DND-41 (cell line): ENCODE measurements around the gene DDX39A.

Source experiments
- EZH2 ChIP-seq: IDR thresholded peaks from 3 replicates; pipeline ENCODE4 v1.6.1; 2012; ENCODE audit warnings: borderline replicate concordance, low read depth, mild to moderate bottlenecking, moderate library complexity, low read length, inconsistent platforms; ENCODE audit not compliant: severe bottlenecking
- TF ChIP-seq, protein P1 (sequence below): IDR thresholded peaks from 2 replicates; pipeline ENCODE4 v1.5.1; 2012; ENCODE audit warnings: borderline replicate concordance, low read length, moderate library complexity, mild to moderate bottlenecking; ENCODE audit not compliant: poor library complexity, severe bottlenecking; ENCODE audit errors: extremely low read depth

DNA sequence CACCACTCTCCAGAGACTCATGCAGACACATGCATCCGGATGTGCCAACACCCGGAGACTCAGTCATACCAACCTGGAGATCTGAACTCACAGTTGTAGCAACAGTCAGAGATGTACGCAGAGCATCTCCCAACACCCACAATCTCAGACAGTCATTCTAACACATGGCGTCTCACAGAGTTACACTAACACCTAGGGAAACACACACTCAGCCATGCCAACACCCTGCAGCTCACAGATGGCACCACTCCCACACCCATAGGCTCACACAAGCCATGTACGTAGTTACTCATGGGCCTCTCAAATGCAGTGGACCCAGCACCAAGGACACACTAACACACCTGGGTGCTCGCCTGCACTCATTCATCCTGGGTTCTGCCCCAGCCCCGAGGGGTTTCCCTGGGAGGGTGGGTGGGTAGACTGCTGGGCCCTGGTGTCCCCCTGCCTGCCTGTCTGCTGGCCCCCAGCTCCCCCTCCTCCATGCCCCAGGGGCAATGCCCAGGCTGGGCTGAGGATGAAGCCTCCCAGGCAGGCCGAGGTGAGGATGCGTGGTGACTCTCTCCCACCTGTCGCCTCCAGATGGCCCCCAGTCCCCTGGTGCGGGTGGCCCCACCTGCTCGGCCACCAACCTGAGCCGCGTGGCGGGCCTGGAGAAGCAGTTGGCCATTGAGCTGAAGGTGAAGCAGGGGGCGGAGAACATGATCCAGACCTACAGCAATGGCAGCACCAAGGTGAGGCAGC is 23.9 kb upstream of the DDX39A start:
- TF ChIP-seq, protein P1, sequence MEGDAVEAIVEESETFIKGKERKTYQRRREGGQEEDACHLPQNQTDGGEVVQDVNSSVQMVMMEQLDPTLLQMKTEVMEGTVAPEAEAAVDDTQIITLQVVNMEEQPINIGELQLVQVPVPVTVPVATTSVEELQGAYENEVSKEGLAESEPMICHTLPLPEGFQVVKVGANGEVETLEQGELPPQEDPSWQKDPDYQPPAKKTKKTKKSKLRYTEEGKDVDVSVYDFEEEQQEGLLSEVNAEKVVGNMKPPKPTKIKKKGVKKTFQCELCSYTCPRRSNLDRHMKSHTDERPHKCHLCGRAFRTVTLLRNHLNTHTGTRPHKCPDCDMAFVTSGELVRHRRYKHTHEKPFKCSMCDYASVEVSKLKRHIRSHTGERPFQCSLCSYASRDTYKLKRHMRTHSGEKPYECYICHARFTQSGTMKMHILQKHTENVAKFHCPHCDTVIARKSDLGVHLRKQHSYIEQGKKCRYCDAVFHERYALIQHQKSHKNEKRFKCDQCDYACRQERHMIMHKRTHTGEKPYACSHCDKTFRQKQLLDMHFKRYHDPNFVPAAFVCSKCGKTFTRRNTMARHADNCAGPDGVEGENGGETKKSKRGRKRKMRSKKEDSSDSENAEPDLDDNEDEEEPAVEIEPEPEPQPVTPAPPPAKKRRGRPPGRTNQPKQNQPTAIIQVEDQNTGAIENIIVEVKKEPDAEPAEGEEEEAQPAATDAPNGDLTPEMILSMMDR, result no peak
- TF ChIP-seq EZH2, result no peak
